Measurements from ENCODE around the gene FMO1.

DNA sequence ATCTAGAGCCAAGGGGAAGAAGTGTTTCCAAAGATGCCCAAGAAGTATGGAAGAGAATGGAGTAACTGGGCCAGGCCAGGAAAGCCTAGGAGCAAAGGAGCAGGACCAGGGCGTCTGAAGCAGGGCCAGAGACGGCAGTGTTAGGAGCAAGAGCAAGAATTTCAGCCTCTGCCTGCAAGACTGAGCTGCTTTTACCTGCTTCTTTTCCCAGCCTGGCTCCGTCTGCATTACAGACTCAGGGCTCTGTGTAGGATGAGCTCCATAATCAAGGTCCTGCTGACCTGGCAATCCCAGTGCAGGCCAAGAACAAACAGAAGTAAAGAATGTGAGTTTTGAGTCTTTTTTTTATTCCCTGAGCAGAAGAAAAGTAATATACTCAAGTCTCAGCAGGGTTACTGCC lies 10.1 kb downstream of the FMO1 start:
- TF ChIP-seq, protein P1, sequence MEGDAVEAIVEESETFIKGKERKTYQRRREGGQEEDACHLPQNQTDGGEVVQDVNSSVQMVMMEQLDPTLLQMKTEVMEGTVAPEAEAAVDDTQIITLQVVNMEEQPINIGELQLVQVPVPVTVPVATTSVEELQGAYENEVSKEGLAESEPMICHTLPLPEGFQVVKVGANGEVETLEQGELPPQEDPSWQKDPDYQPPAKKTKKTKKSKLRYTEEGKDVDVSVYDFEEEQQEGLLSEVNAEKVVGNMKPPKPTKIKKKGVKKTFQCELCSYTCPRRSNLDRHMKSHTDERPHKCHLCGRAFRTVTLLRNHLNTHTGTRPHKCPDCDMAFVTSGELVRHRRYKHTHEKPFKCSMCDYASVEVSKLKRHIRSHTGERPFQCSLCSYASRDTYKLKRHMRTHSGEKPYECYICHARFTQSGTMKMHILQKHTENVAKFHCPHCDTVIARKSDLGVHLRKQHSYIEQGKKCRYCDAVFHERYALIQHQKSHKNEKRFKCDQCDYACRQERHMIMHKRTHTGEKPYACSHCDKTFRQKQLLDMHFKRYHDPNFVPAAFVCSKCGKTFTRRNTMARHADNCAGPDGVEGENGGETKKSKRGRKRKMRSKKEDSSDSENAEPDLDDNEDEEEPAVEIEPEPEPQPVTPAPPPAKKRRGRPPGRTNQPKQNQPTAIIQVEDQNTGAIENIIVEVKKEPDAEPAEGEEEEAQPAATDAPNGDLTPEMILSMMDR (conservative IDR thresholded peaks at IDR 0.05 in 1 of 2, IDR thresholded peaks at IDR 0.05 in 1 of 2; ENCODE audit: extremely low read depth in 1 of 2, insufficient read depth in 1 of 2, low read depth in 1 of 2, low read length in 2 of 2), result no peak
- TF ChIP-seq EZH2 (IDR thresholded peaks at IDR 0.05; ENCODE audit: borderline replicate concordance, low read length), result no peak

Data from mammary epithelial cell (primary cell).